Embryonic facial prominence (tissue), 1 donor: ENCODE measurements around the gene ASIC4.

Experiments
- DNase-seq: peaks from one replicate; pipeline ENCODE4 v3.0.0-alpha.2; 2016; ENCODE audit errors: extremely low spot score

ASIC4 gene

DNA sequence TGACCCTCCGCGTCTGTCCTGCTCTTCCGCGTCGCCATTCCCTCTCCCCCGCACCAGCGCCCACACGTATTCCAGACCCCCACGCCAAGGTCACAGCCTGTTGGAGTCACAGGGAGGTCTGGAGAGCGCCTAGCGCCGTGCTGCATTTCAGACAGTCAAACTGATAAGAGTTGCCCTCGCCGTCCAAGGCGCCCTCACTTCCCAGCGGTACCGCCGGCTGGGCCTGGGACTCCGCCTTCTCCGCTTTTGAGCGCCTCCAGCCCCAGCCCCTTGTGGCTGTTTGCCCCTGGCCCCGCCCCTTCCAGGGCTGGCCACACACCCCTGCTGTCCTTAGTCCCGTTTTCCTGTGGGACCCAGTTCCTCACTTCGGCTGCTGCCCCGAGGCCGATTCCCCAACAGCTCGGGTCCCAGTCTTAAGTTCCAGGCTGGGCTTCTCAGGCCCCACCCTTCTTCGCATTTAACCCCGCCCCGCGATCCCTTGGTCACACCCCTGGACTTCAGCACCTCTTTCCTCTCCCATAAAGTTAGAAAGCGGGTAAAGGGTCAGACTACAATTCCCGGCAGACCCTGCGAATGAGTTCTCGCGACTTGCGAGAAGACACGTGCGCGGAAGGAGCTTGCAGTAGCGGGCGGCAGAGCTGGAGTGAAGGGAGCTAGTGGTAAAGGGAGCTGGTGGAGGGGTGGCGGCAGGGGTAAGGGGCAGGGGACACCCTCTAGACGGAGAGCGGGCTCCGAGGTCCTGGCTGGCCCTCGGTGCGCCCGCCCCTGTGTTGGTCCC, 15.8 kb upstream of the ASIC4 start, which contains the start of gene GMPPA:
GMPPA (plus strand) TSS at position 612 of the 778 bp plus-strand sequence. CDS start 1,085 bp downstream, outside the sequence.
- peak; percentile 93 for DNase-seq

DNA sequence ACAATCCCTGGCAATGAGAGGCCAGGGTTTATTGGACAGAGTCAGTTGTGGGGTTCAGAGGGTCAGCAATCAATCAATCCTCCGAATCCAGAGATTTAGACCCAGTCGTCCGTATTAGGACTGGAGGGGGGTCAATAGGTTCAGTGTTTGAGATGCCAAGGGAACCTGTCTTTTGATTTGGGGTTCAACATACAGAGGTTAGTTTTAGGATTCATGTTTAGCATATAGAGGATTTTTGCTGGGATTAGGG, 15.3 kb upstream of the ASIC4 start:
- no peak for DNase-seq

DNA sequence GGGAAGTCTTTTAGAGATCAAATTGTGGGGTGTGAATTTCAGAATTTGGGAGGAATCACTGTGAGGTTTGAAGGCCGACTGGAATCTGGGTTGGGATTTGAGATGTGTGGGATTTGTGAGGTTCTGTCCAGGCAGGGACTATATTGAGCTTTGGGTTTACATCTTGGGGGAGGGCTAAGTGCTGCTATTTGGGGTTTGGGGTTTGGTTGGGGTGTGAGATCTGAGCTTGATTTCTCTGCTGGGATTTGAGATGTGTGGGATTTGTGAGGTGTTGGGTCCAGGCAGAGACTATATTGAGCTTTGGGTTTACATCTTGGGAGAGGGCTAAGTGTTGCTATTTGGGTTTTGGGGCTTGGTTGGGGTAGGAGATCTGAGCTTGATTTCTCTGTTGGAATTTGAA, 14.7 kb upstream of the ASIC4 start:
- no peak for DNase-seq

GRCh38 chr2:219500135-219500534, 14.1 kb upstream of the ASIC4 start:
- DNase-seq: no peak

GRCh38 chr2:219501849-219502248, 12.4 kb upstream of the ASIC4 start:
- no peak for DNase-seq

GRCh38 chr2:219502618-219503017, 11.7 kb upstream of the ASIC4 start:
- DNase-seq: no peak

GRCh38 chr2:219505585-219505984, 8.7 kb upstream of the ASIC4 start:
- no peak for DNase-seq

GRCh38 chr2:219506153-219506801, 8.0 kb upstream of the ASIC4 start:
- no peak for DNase-seq

GRCh38 chr2:219506802-219507526, 7.3 kb upstream of the ASIC4 start:
- DNase-seq: no peak

- no peak for DNase-seq
Measured at GRCh38 chr2:219507581-219508443, 6.5 kb upstream of the ASIC4 start.

DNA sequence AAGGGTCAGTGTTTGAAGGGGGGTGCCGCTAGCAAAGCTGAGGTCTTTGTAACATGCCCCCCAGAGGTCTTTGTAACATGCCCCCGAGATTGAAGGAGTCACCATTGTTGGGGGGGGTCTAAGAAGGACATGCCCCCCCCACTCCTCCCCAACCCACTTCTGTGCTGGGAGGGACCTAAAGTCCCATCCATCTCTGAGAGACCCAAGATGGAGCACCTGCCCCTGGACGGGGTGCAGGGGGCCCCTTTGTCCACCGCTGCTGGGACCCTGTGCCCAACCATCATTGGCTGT, 5.9 kb upstream of the ASIC4 start:
- no peak for DNase-seq

DNA sequence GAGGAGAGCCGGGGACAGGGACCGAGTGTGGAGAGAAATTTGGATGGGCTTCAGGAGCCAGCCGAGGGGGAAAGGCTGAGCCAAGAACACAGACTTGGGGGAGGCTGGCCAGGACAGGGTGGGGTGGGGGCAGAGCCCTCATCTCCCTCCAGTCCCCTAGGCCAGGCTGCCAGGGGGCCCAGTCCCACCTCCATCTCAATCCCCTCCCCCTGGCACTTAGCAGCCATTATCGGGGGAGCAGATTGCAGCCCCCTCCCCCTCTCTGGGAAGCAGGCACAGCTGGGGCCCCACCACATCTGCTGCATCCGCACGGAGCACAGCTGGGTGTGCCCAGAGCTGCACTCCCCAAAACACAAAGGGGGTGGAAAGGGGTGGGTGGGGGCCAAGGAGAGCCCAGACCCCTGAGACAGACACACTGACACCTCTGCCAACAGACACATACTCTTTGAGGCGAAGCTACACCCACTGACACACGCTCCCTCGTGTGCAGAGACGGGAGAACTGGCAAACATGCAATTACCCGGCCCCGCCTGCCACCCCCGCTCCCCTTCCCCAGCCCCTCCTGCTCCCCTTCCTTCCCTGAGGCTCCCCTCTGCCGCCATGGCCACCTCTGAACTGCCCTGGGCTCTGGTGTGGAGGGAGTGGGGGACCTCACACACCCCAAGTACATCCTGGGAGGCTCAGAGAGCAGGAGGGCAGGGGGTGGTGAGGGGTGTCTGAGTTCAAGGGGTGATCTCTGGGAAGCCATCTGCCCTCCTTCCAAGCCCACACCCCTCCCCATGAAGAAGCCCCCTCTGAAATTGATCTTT, 5.1 kb upstream of the ASIC4 start:
- no peak for DNase-seq

DNA sequence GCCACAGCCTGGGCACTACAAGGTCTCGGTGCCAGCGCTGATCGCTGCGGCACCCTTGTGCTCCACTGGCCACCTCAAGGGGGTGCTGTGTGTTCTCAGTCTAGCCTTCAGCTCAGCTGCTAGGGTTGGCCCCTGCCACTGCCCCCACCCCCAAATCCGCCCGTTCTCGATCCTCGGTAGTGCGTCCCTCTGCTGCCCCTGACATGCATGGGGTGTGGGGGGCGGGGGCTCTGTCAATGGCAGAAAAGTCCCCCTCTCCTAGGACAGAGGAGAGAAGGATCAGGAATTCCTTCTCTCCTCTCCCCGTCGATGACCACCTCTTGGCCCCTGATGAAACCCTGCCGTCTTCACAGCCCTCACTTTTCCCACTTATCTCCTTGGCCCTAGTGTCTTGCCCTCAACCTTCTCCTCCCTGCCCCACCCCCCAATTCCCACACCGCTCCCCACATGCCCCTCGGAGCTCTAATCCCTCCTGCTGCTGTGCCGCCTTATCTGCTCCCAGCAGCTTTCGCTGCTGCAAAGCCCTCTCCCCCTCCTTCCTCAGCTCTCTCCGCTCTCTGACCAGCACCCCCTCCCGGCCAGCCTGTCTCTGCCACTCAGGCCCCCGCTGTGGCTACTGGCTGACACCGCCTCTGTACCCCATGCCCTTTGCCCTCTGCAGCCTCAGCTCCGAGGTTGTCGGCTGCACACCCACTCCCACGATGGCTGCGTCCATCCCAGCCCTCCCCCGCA, 4.3 kb upstream of the ASIC4 start:
- no peak for DNase-seq

DNA sequence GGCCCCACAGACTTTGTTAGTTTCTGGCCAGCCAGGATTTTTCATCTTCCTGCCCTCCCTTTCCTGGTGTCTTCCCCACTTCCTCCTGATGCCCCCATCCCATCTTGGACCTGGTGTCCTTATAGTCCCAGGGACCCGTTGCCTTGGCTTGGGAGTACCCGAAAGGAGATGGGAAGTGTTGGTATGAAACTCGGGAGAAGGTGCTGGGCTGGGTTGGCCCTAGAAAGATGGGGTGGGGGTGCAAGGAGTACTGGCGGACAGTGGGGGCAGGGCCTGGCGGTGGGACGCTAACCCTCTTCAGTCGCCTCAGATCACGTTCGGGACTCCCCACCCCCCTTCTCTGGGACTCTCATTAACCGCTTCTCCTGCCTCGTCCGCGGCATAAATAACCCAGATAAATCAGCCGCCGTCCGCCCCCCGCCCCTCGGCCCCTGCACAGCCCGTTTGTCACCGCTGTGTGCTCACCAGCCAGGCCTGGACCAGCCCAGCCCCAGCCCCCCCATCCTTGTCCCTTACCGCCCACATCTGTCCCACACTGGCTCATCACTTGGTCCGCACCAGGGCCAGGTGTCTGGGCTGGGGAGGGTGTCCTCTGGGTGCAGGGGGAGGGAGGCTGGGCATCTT, 3.7 kb upstream of the ASIC4 start:
- no peak for DNase-seq

GRCh38 chr2:219511547-219512325, 2.5 kb upstream of the ASIC4 start:
- no peak for DNase-seq

DNA sequence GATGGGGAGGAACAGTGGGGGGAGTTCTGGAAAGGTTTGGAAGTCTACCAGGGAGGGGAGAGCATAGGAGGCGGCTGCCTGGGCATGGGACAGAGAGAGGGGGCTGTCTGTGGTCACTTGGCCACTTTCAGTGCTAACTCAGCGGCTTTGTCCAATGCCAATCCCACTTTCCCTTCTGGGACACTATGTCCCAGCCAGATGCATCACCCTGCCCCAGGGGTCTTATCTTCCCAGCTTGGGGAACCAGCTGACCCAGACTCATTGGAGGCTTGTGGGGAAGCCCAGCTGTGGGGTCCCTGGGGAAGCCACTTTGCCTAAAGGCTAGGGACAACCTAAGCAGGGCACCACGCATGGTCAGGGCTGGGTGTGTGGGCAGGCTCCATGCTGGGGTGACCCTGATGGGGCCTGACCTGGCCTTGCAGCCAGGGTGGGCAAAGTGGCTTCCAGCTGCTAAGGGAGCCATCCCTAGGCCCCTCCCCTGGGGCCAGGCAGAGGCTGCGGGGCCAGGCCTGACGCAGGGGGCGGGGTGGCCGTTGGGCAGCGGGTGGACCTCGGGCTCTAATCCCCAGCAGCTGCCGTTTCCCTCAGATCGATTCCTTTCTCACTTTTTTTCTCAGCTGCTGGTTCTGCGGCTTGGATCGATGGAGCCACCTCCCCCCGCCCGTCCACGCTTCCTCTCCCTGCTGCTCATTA, 1.6 kb upstream of the ASIC4 start:
- no peak for DNase-seq

DNA sequence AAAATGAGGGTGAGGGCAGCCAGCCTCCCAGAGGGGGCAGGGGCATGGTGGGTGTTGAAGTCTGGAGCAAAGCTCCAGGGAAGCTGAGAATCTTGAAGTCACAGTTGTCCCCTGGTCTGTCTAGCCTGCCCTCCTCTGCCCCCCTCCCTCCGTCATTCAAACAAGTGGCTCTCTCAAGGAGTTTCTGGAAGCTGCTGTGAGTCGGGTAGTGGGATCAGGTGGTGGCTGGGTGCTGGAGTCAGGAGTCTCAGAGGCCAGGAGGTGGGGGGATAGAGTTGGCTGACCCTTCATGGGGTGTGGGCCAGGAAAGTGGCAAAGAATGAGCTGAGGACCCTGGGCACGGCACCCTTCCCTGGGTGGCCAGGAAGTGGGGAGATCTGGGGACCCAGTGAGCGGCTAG, 495 bp upstream of the ASIC4 start:
- no peak for DNase-seq

DNA sequence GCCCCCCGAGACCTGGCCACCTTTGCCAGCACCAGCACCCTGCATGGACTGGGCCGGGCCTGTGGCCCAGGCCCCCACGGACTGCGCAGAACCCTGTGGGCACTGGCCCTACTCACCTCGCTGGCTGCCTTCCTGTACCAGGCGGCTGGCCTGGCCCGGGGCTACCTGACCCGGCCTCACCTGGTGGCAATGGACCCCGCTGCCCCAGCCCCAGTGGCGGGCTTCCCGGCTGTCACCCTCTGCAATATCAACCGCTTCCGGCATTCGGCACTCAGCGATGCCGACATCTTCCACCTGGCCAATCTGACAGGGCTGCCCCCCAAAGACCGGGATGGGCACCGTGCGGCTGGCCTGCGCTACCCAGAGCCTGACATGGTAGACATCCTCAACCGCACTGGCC, 554 bp downstream of the ASIC4 start:
- no peak for DNase-seq
